Pancreas (tissue), 8 donors: ENCODE results near the gene SEMA5A. TPM values are rescaled to one million over a fixed set of nuclear protein-coding genes. Genes with fewer than 3 reads are reported as not detected.

Experiments used
- microRNA-seq, 2 donors: library from miRNA; unstranded; fragments of <30 nt; microRNA quantifications; one replicate each; pipeline versions ENCODE4 to v1.1.0, GENCODE V29; 2019 to 2020
- polyA plus RNA-seq, 2 donors: library from polyadenylated mRNA; stranded (reverse); fragments of 200-250 nt; gene quantifications; one replicate each; pipeline ENCODE4 v1.2.3, GENCODE V29; 2013
- total RNA-seq, 6 donors: library from RNA; stranded (reverse); fragmentation: NEBNext Ultra II Directional in 4 of 6; extraction: Animal tissue kit (Norgen Biotek cat#: 25700) in 4 of 6; gene quantifications; one replicate each; pipeline versions ENCODE4 v1.2.1 to v1.2.4, GENCODE V29; 2021 to 2023
- donor health status: healthy with polysubstance abuse.
- donor health status: DM: no; HTN: no; CAD: no; lungs with moderate emphysema.
- donor health status: DM: no; HTN: no; CAD: no.
- donor health status: Bipolar disorder and iron deficiency.
- donor health status: DM: yes; HTN: yes; CAD: no.
- donor health status: DM: no; HTN: no; CAD: no.
- donor health status: DM: no; HTN: no; CAD: no.
- donor health status: DM: yes; HTN: yes; CAD: no.

Gene SEMA5A
- total and polyA plus RNA-seq, 8 donors, result 0.91 to 14.0 (median 6.4) TPM

Small RNA genes within 50 kb of the gene (microRNA-seq; reads per million reads assigned to microRNA genes)
- 6.2 to 7.7 reads per million in 2 donors for gene MIR4636

Other genes starting within 250 kb of the SEMA5A start
- gene TAS2R1, start 84.3 kb upstream of the SEMA5A start, total RNA-seq, result not detected
- gene TAS2R1, start 84.3 kb upstream of the SEMA5A start, polyA plus RNA-seq, result not detected